BJ (cell line): ENCODE results near the gene ATP8A2. TPM values are rescaled to one million over a fixed set of nuclear protein-coding genes. Genes with fewer than 3 reads are reported as not detected.

Source experiments
- CTCF ChIA-PET: fragments of 350-600 bp; formaldehyde crosslinking; extraction: SDS; loops from one replicate; lab custom pipeline; 2021; ENCODE audit warnings: antibody characterized with exemption, inconsistent platforms; lab: Yijun Ruan, JAX
- POLR2A ChIA-PET: fragments of 300-600 bp; sonication (Branson Sonifier 250); formaldehyde crosslinking; extraction: SDS; loops from one replicate; lab custom pipeline; 2021; ENCODE audit warnings: antibody characterized with exemption; lab: Charles Lee
- DNase-seq: peaks from one replicate; pipeline ENCODE4 v3.0.0-alpha.2; 2011; ENCODE audit warnings: low read depth
- H3K27me3 ChIP-seq: 2 replicates; pipeline ENCODE4 v1.6.0; 2011; ENCODE audit warnings: low read length; ENCODE audit not compliant: control insufficient read depth, insufficient read depth
- H3K36me3 ChIP-seq: 2 replicates; pipeline ENCODE4 v1.5.1; 2011; ENCODE audit warnings: low read length; ENCODE audit not compliant: control insufficient read depth, insufficient read depth
- H3K4me3 ChIP-seq: 2 replicates; pipeline ENCODE4 v1.5.1; 2011; ENCODE audit warnings: low read depth, mild to moderate bottlenecking, control low read depth, low read length
- polyA plus RNA-seq: library from polyadenylated mRNA; depleted of rRNA; stranded (reverse); fragments of >200 nt; gene quantifications from 2 replicates; pipeline ENCODE4 v1.2.3, GENCODE V29; 2011
- TF ChIP-seq, protein P1 (sequence below): IDR thresholded peaks from 2 replicates; pipeline ENCODE4 v1.5.1; 2011; ENCODE audit warnings: low read depth, mild to moderate bottlenecking, control low read depth, inconsistent platforms, low read length, moderate library complexity; ENCODE audit not compliant: insufficient read depth

The ATP8A2 gene
- polyA plus RNA-seq, 1 experiment = 0.02 TPM

DNA sequence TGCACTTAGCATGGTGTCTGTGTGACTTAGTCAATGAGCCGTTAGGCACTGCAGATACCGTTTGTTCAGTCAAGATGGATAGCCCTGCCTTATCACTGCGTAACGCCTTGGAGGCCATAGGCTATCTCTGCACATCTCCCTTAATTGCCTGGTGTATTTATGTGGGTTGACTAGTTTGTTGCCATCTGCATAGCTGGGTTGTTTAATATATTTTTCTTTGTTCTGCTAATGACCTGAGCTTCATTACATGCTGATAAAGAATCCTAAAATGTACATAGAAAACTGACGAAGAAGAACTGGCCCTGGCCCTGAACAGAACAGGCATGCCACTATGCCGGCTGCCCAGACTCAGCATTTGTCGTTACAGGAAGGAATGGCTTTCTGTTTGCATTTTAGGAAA is 382.2 kb downstream of the ATP8A2 start:
- no peaks in the 10 kb centered on the region for H3K36me3 ChIP-seq
- DNase-seq = no peak
- no peaks in the 10 kb centered on the region for H3K27me3 ChIP-seq
- TF ChIP-seq, protein P1, sequence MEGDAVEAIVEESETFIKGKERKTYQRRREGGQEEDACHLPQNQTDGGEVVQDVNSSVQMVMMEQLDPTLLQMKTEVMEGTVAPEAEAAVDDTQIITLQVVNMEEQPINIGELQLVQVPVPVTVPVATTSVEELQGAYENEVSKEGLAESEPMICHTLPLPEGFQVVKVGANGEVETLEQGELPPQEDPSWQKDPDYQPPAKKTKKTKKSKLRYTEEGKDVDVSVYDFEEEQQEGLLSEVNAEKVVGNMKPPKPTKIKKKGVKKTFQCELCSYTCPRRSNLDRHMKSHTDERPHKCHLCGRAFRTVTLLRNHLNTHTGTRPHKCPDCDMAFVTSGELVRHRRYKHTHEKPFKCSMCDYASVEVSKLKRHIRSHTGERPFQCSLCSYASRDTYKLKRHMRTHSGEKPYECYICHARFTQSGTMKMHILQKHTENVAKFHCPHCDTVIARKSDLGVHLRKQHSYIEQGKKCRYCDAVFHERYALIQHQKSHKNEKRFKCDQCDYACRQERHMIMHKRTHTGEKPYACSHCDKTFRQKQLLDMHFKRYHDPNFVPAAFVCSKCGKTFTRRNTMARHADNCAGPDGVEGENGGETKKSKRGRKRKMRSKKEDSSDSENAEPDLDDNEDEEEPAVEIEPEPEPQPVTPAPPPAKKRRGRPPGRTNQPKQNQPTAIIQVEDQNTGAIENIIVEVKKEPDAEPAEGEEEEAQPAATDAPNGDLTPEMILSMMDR = no peak
- ChIA-PET CTCF (no interaction called here), POLR2A (no interaction called here)
- H3K4me3 ChIP-seq = no peak overlapping the region

DNA sequence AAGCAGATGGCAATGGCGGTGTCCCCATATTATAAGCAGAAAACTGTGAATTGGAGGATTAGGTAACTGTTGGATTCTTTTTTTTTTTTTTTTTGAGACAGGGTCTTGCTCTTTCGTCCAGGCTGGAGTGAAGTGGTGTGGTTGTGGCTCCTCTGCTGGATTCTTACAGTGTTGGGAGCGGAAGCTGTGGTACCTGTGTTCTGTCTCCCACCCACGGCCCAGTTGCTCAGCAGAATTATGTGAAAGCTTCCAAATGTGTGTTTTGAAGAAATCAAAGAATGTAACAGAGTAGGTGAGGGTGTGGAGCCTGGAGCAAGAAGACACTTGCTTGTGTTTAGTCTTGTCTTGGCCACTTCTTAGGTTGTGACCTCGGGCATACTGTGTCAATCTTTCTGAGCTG is 384.5 kb downstream of the ATP8A2 start:
- Histone ChIP-seq H3K4me3 (no peak overlapping the region), H3K36me3 (no peaks in the 10 kb centered on the region), H3K27me3 (no peaks in the 10 kb centered on the region)
- ChIA-PET POLR2A (no interaction called here), CTCF (no interaction called here)
- no peak for DNase-seq
- TF ChIP-seq, protein P1 = no peak

DNA sequence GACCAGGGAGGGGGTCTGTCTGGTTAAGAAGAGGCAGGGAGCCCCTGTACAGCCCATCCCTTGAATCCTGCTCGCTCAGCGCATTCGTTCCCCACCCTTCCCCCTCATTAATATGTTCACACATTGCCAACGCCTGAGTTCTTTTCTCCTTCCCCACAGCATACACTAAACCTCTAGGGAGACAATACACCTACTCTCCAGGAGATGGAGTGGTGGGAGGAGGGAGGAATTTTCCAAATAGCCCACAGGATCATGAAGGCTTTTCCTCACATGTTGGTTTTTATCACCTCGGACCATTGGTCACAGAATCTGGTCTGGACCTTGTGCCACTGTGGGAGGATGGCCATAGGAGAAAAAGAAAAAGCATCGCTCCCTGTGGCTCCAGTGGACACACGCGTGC is 385.1 kb downstream of the ATP8A2 start:
- POLR2A ChIA-PET = no interaction called here
- TF ChIP-seq, protein P1 = no peak
- H3K27me3 ChIP-seq = no peaks in the 10 kb centered on the region
- CTCF ChIA-PET = no interaction called here
- no peaks in the 10 kb centered on the region for H3K36me3 ChIP-seq
- DNase-seq = no peak
- no peak overlapping the region for H3K4me3 ChIP-seq

DNA sequence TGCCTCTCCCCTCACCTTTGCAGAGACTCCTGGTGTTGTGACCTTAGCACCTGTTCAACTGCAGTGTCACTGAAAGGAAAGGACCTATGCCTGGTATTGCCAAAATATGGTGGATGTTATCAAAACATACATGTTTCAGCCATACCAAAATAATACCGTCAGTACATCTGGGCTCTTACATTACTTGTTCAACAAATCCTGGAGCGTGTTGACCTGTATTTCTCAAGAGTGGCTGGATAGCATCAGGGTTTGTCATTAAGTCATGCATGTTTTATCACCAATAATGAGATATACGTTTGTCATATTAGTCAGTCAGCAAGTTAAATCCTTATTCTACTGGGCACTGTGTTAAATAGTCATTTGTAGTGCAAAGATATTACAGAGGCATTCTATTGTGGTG is 389.3 kb downstream of the ATP8A2 start:
- CTCF ChIA-PET = no interaction called here
- Histone ChIP-seq H3K27me3 (no peaks in the 10 kb centered on the region), H3K4me3 (no peak overlapping the region), H3K36me3 (no peaks in the 10 kb centered on the region)
- POLR2A ChIA-PET = no interaction called here
- TF ChIP-seq, protein P1 = no peak
- DNase-seq = no peak

DNA sequence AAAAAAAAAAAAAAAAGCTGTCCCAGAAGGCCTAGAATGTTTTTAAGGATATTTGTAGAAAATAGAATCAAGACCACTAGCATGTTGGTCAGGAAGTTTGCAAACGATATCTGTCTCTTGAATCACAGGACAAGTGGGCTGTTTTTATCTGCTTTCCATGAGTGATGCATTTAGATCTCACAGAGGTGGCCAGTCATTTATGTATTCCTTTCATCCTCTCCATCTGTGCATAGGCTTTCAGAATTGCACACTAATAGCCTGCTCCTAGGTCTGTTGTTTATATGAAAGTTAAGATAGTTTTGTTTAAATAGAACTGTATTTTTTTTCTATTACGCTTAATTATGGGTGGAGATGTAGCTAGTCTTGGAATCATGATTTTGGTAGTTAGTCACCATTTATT is 390.5 kb downstream of the ATP8A2 start:
- Histone ChIP-seq H3K27me3 (no peaks in the 10 kb centered on the region), H3K4me3 (no peak overlapping the region), H3K36me3 (no peaks in the 10 kb centered on the region)
- TF ChIP-seq, protein P1 = no peak
- ChIA-PET CTCF (interaction anchor here (1.4 kb wide), 1 partner anchor 9 kb away, joined by 4 read pairs; no protein-coding TSS in a partner anchor), POLR2A (no interaction called here)
- DNase-seq = no peak
